Progenitor cell of endocrine pancreas (in vitro differentiated cells): ENCODE measurements around the gene RALA. TPM values are rescaled to one million over a fixed set of nuclear protein-coding genes. Genes with fewer than 3 reads are reported as not detected.

Experiments
- DNase-seq: peaks from one replicate; pipeline ENCODE4 v3.0.0; 2021; ENCODE audit warnings: low spot score; ENCODE audit not compliant: unreplicated experiment
- H3K27ac Mint-ChIP-seq: 2 replicates; pipeline ENCODE4 v1.8.0; 2021; ENCODE audit warnings: mild to moderate bottlenecking, moderate library complexity, mixed read lengths
- H3K27me3 Mint-ChIP-seq: 2 replicates; pipeline ENCODE4 v1.8.0; 2021; ENCODE audit warnings: mixed read lengths
- H3K36me3 Mint-ChIP-seq: 2 replicates; pipeline ENCODE4 v1.8.0; 2022; ENCODE audit warnings: mixed read lengths; ENCODE audit not compliant: insufficient read depth
- H3K4me1 Mint-ChIP-seq: 2 replicates; pipeline ENCODE4 v1.8.0; 2021; ENCODE audit warnings: low read depth, mixed read lengths
- H3K4me3 Mint-ChIP-seq: 2 replicates; pipeline ENCODE4 v1.8.0; 2021; ENCODE audit warnings: low read depth, mild to moderate bottlenecking, moderate library complexity, mixed read lengths
- H3K9me3 Mint-ChIP-seq: 2 replicates; pipeline ENCODE4 v1.8.0; 2021; ENCODE audit warnings: low read depth, mixed read lengths
- CTCF ChIP-seq: fragments of 200-600 bp; sonication (generic); IDR thresholded peaks from one replicate; pipeline ENCODE4 v1.5.0; 2021; ENCODE audit warnings: antibody characterized with exemption, mild to moderate bottlenecking; ENCODE audit not compliant: unreplicated experiment
- total RNA-seq: library from RNA; stranded (reverse); gene quantifications from 2 replicates; pipeline ENCODE4 v1.2.1, GENCODE V29; 2021

Gene RALA
- total RNA-seq, 1 donor from 2014 or later, result 39.6 TPM

- DNase-seq, result no peak
- H3K9me3 Mint-ChIP-seq, result no peaks in the 10 kb centered on the region
- TF ChIP-seq CTCF, result no peak
- H3K36me3 Mint-ChIP-seq, result no peaks in the 10 kb centered on the region
- no peak overlapping the region for H3K4me3 Mint-ChIP-seq
- no peaks in the 10 kb centered on the region for H3K4me1 Mint-ChIP-seq
- no peak overlapping the region for H3K27ac Mint-ChIP-seq
- no peaks in the 10 kb centered on the region for H3K27me3 Mint-ChIP-seq
Measured at GRCh38 chr7:39594988-39595620, 28.3 kb upstream of the RALA start.

DNA sequence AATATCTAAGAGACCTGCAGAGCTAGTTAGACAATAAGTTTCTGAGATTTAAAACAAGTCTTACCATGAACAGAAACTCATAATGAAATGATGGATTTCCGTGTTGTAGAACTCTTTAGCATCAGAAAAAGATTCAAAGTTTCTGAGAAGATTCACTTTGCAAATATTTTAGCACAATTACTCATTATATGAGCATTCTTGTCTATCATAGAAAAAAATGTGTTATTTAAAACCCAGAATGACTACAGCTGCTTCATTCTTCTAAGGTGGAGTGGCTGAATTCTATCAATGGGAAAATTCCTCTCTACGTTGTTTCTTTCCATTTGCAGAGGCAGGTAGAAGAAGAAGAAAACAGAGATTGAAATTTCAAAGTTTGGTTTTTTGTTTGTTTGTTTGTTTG lies 21.0 kb upstream of the RALA start:
- no peak overlapping the region for H3K27ac Mint-ChIP-seq
- DNase-seq, result no peak
- H3K27me3 Mint-ChIP-seq, result peaks cover 3% of the 10 kb centered on the region
- H3K4me1 Mint-ChIP-seq, result no peaks in the 10 kb centered on the region
- no peak overlapping the region for H3K4me3 Mint-ChIP-seq
- no peaks in the 10 kb centered on the region for H3K9me3 Mint-ChIP-seq
- no peaks in the 10 kb centered on the region for H3K36me3 Mint-ChIP-seq
- TF ChIP-seq CTCF, result no peak

DNA sequence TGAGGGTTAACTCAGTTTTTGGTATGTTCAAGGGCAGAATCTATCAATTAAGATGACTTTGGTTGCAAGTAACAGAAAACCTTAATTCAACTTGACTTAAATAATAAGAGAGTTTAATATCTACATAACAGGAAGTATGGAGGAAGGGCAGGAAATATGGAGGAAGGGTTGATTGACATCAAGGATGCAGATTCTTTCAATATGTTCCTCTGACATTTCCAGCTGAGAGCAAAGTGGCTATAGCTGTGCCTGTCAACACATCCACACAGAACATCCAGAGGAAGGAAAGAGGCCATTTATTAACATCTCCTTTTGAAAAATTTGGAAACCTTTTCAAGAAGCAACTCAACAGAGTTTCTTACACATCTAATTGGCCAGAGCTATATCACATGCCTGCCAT lies 19.4 kb upstream of the RALA start:
- Mint-ChIP-seq H3K36me3 (no peaks in the 10 kb centered on the region), H3K9me3 (no peaks in the 10 kb centered on the region), H3K4me1 (peaks cover 1% of the 10 kb centered on the region), H3K27ac (no peak overlapping the region), H3K27me3 (peaks cover 9% of the 10 kb centered on the region), H3K4me3 (no peak overlapping the region)
- no peak for DNase-seq
- TF ChIP-seq CTCF, result no peak

DNA sequence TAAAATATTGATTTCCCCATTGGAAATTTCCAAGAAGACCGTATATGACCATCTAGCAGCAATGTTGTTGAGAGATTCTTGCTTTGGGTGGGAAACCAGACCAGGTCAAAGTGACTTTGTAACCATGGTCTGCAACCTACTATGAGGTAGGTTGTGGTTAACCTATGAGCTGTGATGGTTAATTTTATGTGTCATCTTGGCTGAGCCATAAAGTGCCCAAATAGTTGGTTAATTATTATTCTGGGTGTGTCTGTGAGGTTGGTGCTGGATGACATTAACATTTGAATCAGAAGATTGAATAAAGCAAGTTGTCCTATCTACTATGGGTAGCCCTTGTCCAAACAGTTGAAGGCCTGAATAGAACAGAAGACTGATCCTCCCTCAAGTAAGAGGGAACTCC lies 18.3 kb upstream of the RALA start:
- H3K27ac Mint-ChIP-seq, result no peak overlapping the region
- H3K36me3 Mint-ChIP-seq, result peaks cover 1% of the 10 kb centered on the region
- no peak for TF ChIP-seq CTCF
- H3K27me3 Mint-ChIP-seq, result peaks cover 19% of the 10 kb centered on the region
- H3K4me1 Mint-ChIP-seq, result peaks cover 9% of the 10 kb centered on the region
- DNase-seq, result no peak
- no peak overlapping the region for H3K4me3 Mint-ChIP-seq
- H3K9me3 Mint-ChIP-seq, result no peaks in the 10 kb centered on the region

GRCh38 chr7:39606352-39606751 lies 17.0 kb upstream of the RALA start:
- Mint-ChIP-seq H3K27me3 (peaks cover 27% of the 10 kb centered on the region), H3K4me1 (peaks cover 9% of the 10 kb centered on the region), H3K4me3 (no peak overlapping the region), H3K27ac (no peak overlapping the region), H3K36me3 (peaks cover 1% of the 10 kb centered on the region), H3K9me3 (no peaks in the 10 kb centered on the region)
- TF ChIP-seq CTCF, result no peak
- no peak for DNase-seq
